HCT116 (cell line): ENCODE data around the gene TUBGCP5. TPM values are rescaled to one million over a fixed set of nuclear protein-coding genes. Genes with fewer than 3 reads are reported as not detected.

Experiments used
- ATAC-seq: fragments of 200-7000 bp; cut with Tn5 transposase; 2 replicates; pipeline ENCODE4 v1.9.1; 2020; ENCODE audit warnings: mild to moderate bottlenecking, moderate library complexity
- BruUV-seq: library from RNA; stranded (reverse); fragments of 400-500 nt; replicated peaks from 2 replicates; lab custom pipeline; 2021; lab: Mats Ljungman, UMichigan
- CTCF ChIA-PET: fragments of 300-600 bp; sonication (Branson Sonifier 250); formaldehyde crosslinking; loops from one replicate; lab custom pipeline; 2021; ENCODE audit warnings: antibody characterized with exemption; lab: Charles Lee
- POLR2A ChIA-PET: fragments of 300-600, 350-600 bp; sonication (Branson Sonifier 250); formaldehyde crosslinking; loops from one replicate; lab custom pipeline; 2021; ENCODE audit warnings: antibody characterized with exemption; lab: Charles Lee
- RAD21 ChIA-PET, 2 experiments: fragments of 300-600 bp; sonication (Branson Sonifier 250); formaldehyde crosslinking; loops; one replicate each; lab custom pipeline; 2023; ENCODE audit warnings: low total read pairs in 2 of 2; ENCODE audit not compliant: uncharacterized antibody in 2 of 2, unreplicated experiment in 2 of 2, low non-redundant PET in 1 of 2; lab: Charles Lee
- DNase-seq: peaks from one replicate; pipeline ENCODE4 v3.0.0-alpha.2; 2010; ENCODE audit warnings: low read depth, low spot score
- H2AFZ ChIP-seq: fragments of 200-600 bp; shearing (Covaris generic), sonication (generic); 2 replicates; pipeline ENCODE4 v1.6.1; 2017; ENCODE audit warnings: low read depth, mixed run types, mixed read lengths, antibody characterized with exemption, low read length; ENCODE audit not compliant: poor library complexity, severe bottlenecking
- H3K27ac ChIP-seq: 2 replicates; pipeline ENCODE4 v1.5.1; 2012; ENCODE audit warnings: low read depth, low read length
- H3K27me3 ChIP-seq: fragments of 200-600 bp; sonication (generic); 2 replicates; pipeline ENCODE4 v1.6.1; 2016; ENCODE audit warnings: mixed run types, low read length, mixed read lengths; ENCODE audit not compliant: insufficient read depth
- H3K36me3 ChIP-seq, 2 experiments: fragments of 200-500 bp in 1 of 2; fragments of 200-600 bp in 1 of 2; sonication (Bioruptor generic) in 1 of 2; sonication (generic) in 1 of 2; 2 replicates each; pipeline versions ENCODE4 v1.5.1 to v1.6.1; 2014 to 2016; ENCODE audit warnings: low read length in 2 of 2, inconsistent platforms in 1 of 2, mixed read lengths in 1 of 2, mixed run types in 1 of 2; ENCODE audit not compliant: insufficient read depth in 2 of 2, control insufficient read depth in 1 of 2
- H3K4me1 ChIP-seq, 2 experiments: fragments of 200-600 bp in 1 of 2; sonication (generic) in 1 of 2; 2 replicates each; pipeline versions ENCODE4 v1.5.1 to v1.6.1; 2012 to 2017; ENCODE audit warnings: low read length in 2 of 2, inconsistent platforms in 1 of 2, mild to moderate bottlenecking in 1 of 2, mixed read lengths in 1 of 2, mixed run types in 1 of 2, moderate library complexity in 1 of 2; ENCODE audit not compliant: insufficient read depth in 2 of 2, control insufficient read depth in 1 of 2
- H3K4me2 ChIP-seq: fragments of 200-600 bp; sonication (generic); 2 replicates; pipeline ENCODE4 v1.6.1; 2017; ENCODE audit warnings: mixed run types, low read length, mixed read lengths
- H3K4me3 ChIP-seq, 2 experiments: fragments of 200-600 bp in 1 of 2; sonication (generic) in 1 of 2; replicated peaks in 1 of 2; 2 replicates each; pipeline ENCODE4 v1.5.1; 2011 to 2016; ENCODE audit warnings: low read length in 2 of 2, control low read depth in 1 of 2, low read depth in 1 of 2, mild to moderate bottlenecking in 1 of 2, mixed read lengths in 1 of 2, mixed run types in 1 of 2
- H3K79me2 ChIP-seq: fragments of 200-600 bp; sonication (generic); 2 replicates; pipeline ENCODE4 v1.6.1; 2017; ENCODE audit warnings: mild to moderate bottlenecking, mixed run types, low read length, moderate library complexity, mixed read lengths; ENCODE audit not compliant: insufficient read depth
- H3K9ac ChIP-seq: fragments of 200-600 bp; sonication (generic); 2 replicates; pipeline ENCODE4 v1.6.1; 2016; ENCODE audit warnings: low read length, mixed read lengths
- H3K9me2 ChIP-seq: fragments of 200-600 bp; sonication (generic), shearing (Covaris generic); 2 replicates; pipeline ENCODE4 v1.6.1; 2017; ENCODE audit warnings: mixed run types, mild to moderate bottlenecking, moderate library complexity; ENCODE audit not compliant: insufficient read depth
- H3K9me3 ChIP-seq, 2 experiments: fragments of 200-500 bp in 1 of 2; fragments of 200-600 bp in 1 of 2; sonication (Bioruptor generic) in 1 of 2; sonication (generic) in 1 of 2; 2 replicates each; pipeline ENCODE4 v1.6.1; 2014 to 2017; ENCODE audit warnings: low read length in 2 of 2, mixed read lengths in 2 of 2, inconsistent platforms in 1 of 2, low read depth in 1 of 2, mild to moderate bottlenecking in 1 of 2, mixed run types in 1 of 2, moderate library complexity in 1 of 2; ENCODE audit not compliant: control insufficient read depth in 1 of 2, insufficient read depth in 1 of 2
- H4K20me1 ChIP-seq: fragments of 200-600 bp; sonication (generic), shearing (Covaris generic); 2 replicates; pipeline ENCODE4 v1.6.1; 2017; ENCODE audit warnings: mixed run types, mild to moderate bottlenecking, moderate library complexity; ENCODE audit not compliant: insufficient read depth
- CBX3 ChIP-seq: IDR thresholded peaks from 2 replicates; pipeline ENCODE4 v1.6.1; 2012; ENCODE audit warnings: low read depth
- CEBPB ChIP-seq: IDR thresholded peaks from 2 replicates; pipeline ENCODE4 v1.6.1; 2012; ENCODE audit warnings: low read depth
- EZH2phosphoT487 ChIP-seq: fragments of 200-600 bp; IDR thresholded peaks from 2 replicates; pipeline ENCODE4 v1.6.1; 2018; ENCODE audit warnings: antibody characterized with exemption, borderline replicate concordance
- FOSL1 ChIP-seq: IDR thresholded peaks from 2 replicates; pipeline ENCODE4 v1.6.1; 2012; ENCODE audit warnings: low read depth
- JUND ChIP-seq: IDR thresholded peaks from 2 replicates; pipeline ENCODE4 v1.6.1; 2012
- POLR2A ChIP-seq: IDR thresholded peaks from 2 replicates; pipeline ENCODE4 v1.7.0; 2011; ENCODE audit warnings: borderline replicate concordance; ENCODE audit not compliant: insufficient read depth, insufficient read length; ENCODE audit errors: extremely low read depth
- POLR2AphosphoS5 ChIP-seq: IDR thresholded peaks from 2 replicates; pipeline ENCODE4 v1.6.1; 2011; ENCODE audit warnings: mild to moderate bottlenecking, low read depth, low read length, moderate library complexity
- SIN3A ChIP-seq: IDR thresholded peaks from 2 replicates; pipeline ENCODE4 v1.6.1; 2012; ENCODE audit warnings: low read depth
- SP1 ChIP-seq: IDR thresholded peaks from 2 replicates; pipeline ENCODE4 v1.6.1; 2012; ENCODE audit warnings: low read depth
- SRF ChIP-seq: IDR thresholded peaks from 2 replicates; pipeline ENCODE4 v1.6.1; 2012; ENCODE audit warnings: low read depth
- TCF7L2 ChIP-seq: IDR thresholded peaks from 2 replicates; pipeline ENCODE4 v1.7.0; 2011; ENCODE audit warnings: borderline replicate concordance, inconsistent platforms; ENCODE audit not compliant: insufficient read depth, insufficient read length; ENCODE audit errors: extremely low read depth
- ZFX ChIP-seq: fragments of 450-650 bp; IDR thresholded peaks from 2 replicates; pipeline ENCODE4 v1.6.1; 2017
- intact Hi-C: fragments of 100-400 bp; cut with micrococcal nuclease; formaldehyde crosslinking; loops from 2 replicates; pipeline ENCODE4 v1.10.0; 2022
- total RNA-seq: library from RNA; stranded (reverse); gene quantifications from one replicate; pipeline ENCODE4 v1.2.1, GENCODE V29; 2021; ENCODE audit not compliant: unreplicated experiment
- TF ChIP-seq, protein P1 (sequence below): IDR thresholded peaks from 2 replicates; pipeline ENCODE4 v1.6.1; 2011; ENCODE audit warnings: mild to moderate bottlenecking, low read length, moderate library complexity; ENCODE audit not compliant: insufficient replicate concordance; ENCODE audit errors: extremely low read depth
- TF ChIP-seq, protein P2 (sequence below): IDR thresholded peaks from 2 replicates; pipeline ENCODE4 v1.6.1; 2012; ENCODE audit warnings: low read depth
- TF ChIP-seq, protein P3 (sequence below), 3 experiments: fragments of 200-600 bp in 1 of 3; sonication (generic) in 1 of 3; IDR thresholded peaks in 2 of 3; conservative IDR thresholded peaks in 1 of 3; 2 replicates each; pipeline ENCODE4 v1.5.1; 2012 to 2017; ENCODE audit warnings: low read depth in 2 of 3, low read length in 2 of 3, antibody characterized with exemption in 1 of 3, borderline replicate concordance in 1 of 3, control low read depth in 1 of 3, mild to moderate bottlenecking in 1 of 3, mixed read lengths in 1 of 3, mixed run types in 1 of 3, moderate library complexity in 1 of 3; ENCODE audit not compliant: insufficient read depth in 1 of 3

Gene TUBGCP5
- total RNA-seq, 1 experiment from 2014 or later, result 17.9 TPM

DNA sequence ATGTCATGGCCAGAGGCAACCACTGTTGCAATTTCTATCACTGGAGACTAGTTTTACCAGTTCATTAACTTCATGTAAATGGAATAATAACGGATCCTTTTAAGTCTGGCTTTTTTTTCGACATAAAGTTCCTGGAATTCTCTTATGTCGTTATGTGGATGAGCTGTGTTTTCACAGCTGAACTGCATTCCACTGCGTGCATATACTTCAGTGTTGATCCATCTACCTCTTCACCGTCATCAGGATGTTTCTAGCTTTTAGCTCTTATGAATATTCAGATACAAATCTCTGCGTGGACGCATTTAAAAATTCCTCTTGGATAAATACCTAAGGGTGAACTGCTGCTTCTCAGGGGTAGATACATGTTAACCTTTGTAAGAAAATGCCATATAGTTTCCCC lies 43.6 kb downstream of the TUBGCP5 start:
- peaks cover 0 to 9% of the 10 kb centered on the region in 2 experiments; a peak in 3 of 4 replicates for H3K36me3 ChIP-seq
- H3K9ac ChIP-seq, result no peak overlapping the region
- no peaks in the 10 kb centered on the region for H3K9me3 ChIP-seq
- no peak overlapping the region for H2AFZ ChIP-seq
- no peak overlapping the region for H3K4me2 ChIP-seq
- H4K20me1 ChIP-seq, result no peaks in the 10 kb centered on the region
- no peaks in the 10 kb centered on the region for H3K9me2 ChIP-seq
- H3K79me2 ChIP-seq, result no peaks in the 10 kb centered on the region
- no peak overlapping the region for H3K27ac ChIP-seq
- intact Hi-C loops, result no loop called here
- no peaks in the 10 kb centered on the region for H3K27me3 ChIP-seq
- no peak for DNase-seq
- no peak overlapping the region for H3K4me3 ChIP-seq
- TF ChIP-seq POLR2A (no peak), SIN3A (no peak)
- ChIA-PET POLR2A (no interaction called here), CTCF (no interaction called here), RAD21 (no interaction called here)
- BruUV-seq, result no TSS peak
- H3K4me1 ChIP-seq, result no peaks in the 10 kb centered on the region
- no peak for ATAC-seq

DNA sequence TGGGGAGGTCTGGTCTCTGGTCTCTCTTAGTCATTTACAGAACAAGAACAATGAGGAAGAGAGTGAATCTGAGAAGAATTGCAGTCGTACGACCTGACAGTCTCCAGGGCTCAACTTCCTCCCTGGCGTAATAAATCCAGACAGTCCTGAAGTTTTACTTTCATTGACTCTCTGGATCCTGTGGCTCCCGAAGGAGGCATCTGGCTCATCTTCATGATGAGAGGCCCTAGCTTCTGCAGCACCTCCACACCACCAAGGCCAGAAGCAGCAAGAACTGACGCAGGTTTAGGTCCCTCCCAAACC lies 47.4 kb downstream of the TUBGCP5 start:
- H4K20me1 ChIP-seq, result no peaks in the 10 kb centered on the region
- BruUV-seq, result no TSS peak
- DNase-seq (no peak), ATAC-seq (no peak)
- H3K27ac ChIP-seq, result no peak overlapping the region
- CTCF ChIA-PET, result no interaction called here
- no peak overlapping the region for H3K4me2 ChIP-seq
- no peak overlapping the region for H3K4me3 ChIP-seq
- H3K4me1 ChIP-seq, result no peaks in the 10 kb centered on the region
- H3K9me3 ChIP-seq, result no peaks in the 10 kb centered on the region
- no peaks in the 10 kb centered on the region for H3K9me2 ChIP-seq
- H3K36me3 ChIP-seq, result peaks cover 0 to 2% of the 10 kb centered on the region in 2 experiments; a peak in 2 of 4 replicates
- intact Hi-C loops, result loop anchor here (2.0 kb wide), 1 partner anchor 15 kb away; no protein-coding TSS in a partner anchor
- POLR2A ChIA-PET, result no interaction called here
- RAD21 ChIA-PET, result no interaction called here
- no peak overlapping the region for H3K9ac ChIP-seq
- H3K27me3 ChIP-seq, result no peaks in the 10 kb centered on the region
- no peak overlapping the region for H2AFZ ChIP-seq
- no peaks in the 10 kb centered on the region for H3K79me2 ChIP-seq
- no peak for TF ChIP-seq JUND
- TF ChIP-seq, protein P1, sequence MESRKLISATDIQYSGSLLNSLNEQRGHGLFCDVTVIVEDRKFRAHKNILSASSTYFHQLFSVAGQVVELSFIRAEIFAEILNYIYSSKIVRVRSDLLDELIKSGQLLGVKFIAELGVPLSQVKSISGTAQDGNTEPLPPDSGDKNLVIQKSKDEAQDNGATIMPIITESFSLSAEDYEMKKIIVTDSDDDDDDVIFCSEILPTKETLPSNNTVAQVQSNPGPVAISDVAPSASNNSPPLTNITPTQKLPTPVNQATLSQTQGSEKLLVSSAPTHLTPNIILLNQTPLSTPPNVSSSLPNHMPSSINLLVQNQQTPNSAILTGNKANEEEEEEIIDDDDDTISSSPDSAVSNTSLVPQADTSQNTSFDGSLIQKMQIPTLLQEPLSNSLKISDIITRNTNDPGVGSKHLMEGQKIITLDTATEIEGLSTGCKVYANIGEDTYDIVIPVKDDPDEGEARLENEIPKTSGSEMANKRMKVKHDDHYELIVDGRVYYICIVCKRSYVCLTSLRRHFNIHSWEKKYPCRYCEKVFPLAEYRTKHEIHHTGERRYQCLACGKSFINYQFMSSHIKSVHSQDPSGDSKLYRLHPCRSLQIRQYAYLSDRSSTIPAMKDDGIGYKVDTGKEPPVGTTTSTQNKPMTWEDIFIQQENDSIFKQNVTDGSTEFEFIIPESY, result no peak
- TF ChIP-seq TCF7L2, result no peak
- TF ChIP-seq, protein P2, sequence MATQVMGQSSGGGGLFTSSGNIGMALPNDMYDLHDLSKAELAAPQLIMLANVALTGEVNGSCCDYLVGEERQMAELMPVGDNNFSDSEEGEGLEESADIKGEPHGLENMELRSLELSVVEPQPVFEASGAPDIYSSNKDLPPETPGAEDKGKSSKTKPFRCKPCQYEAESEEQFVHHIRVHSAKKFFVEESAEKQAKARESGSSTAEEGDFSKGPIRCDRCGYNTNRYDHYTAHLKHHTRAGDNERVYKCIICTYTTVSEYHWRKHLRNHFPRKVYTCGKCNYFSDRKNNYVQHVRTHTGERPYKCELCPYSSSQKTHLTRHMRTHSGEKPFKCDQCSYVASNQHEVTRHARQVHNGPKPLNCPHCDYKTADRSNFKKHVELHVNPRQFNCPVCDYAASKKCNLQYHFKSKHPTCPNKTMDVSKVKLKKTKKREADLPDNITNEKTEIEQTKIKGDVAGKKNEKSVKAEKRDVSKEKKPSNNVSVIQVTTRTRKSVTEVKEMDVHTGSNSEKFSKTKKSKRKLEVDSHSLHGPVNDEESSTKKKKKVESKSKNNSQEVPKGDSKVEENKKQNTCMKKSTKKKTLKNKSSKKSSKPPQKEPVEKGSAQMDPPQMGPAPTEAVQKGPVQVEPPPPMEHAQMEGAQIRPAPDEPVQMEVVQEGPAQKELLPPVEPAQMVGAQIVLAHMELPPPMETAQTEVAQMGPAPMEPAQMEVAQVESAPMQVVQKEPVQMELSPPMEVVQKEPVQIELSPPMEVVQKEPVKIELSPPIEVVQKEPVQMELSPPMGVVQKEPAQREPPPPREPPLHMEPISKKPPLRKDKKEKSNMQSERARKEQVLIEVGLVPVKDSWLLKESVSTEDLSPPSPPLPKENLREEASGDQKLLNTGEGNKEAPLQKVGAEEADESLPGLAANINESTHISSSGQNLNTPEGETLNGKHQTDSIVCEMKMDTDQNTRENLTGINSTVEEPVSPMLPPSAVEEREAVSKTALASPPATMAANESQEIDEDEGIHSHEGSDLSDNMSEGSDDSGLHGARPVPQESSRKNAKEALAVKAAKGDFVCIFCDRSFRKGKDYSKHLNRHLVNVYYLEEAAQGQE, result no peak
- TF ChIP-seq SP1, result no peak
- TF ChIP-seq, protein P3, sequence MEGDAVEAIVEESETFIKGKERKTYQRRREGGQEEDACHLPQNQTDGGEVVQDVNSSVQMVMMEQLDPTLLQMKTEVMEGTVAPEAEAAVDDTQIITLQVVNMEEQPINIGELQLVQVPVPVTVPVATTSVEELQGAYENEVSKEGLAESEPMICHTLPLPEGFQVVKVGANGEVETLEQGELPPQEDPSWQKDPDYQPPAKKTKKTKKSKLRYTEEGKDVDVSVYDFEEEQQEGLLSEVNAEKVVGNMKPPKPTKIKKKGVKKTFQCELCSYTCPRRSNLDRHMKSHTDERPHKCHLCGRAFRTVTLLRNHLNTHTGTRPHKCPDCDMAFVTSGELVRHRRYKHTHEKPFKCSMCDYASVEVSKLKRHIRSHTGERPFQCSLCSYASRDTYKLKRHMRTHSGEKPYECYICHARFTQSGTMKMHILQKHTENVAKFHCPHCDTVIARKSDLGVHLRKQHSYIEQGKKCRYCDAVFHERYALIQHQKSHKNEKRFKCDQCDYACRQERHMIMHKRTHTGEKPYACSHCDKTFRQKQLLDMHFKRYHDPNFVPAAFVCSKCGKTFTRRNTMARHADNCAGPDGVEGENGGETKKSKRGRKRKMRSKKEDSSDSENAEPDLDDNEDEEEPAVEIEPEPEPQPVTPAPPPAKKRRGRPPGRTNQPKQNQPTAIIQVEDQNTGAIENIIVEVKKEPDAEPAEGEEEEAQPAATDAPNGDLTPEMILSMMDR (IDR thresholded peaks at IDR 0.05 in 2 of 3, conservative IDR thresholded peaks at IDR 0.05 in 1 of 3; ENCODE audit: borderline replicate concordance in 1 of 3, insufficient read depth in 1 of 3, low read depth in 2 of 3, low read length in 2 of 3), result no peak
- TF ChIP-seq EZH2phosphoT487, result no peak
- TF ChIP-seq SRF, result no peak
- no peak for TF ChIP-seq CBX3
- no peak for TF ChIP-seq ZFX
- no peak for TF ChIP-seq CEBPB
- no peak for TF ChIP-seq FOSL1
- TF ChIP-seq POLR2AphosphoS5, result no peak
